HCT116 (cell line): ENCODE data around the gene PAX7. TPM values are rescaled to one million over a fixed set of nuclear protein-coding genes. Genes with fewer than 3 reads are reported as not detected.

ENCODE experiments used
- ATAC-seq: fragments of 200-7000 bp; cut with Tn5 transposase; 2 replicates; pipeline ENCODE4 v1.9.1; 2020; ENCODE audit warnings: mild to moderate bottlenecking, moderate library complexity
- BruUV-seq: library from RNA; stranded (reverse); fragments of 400-500 nt; replicated peaks from 2 replicates; lab custom pipeline; 2021; lab: Mats Ljungman, UMichigan
- CTCF ChIA-PET: fragments of 300-600 bp; sonication (Branson Sonifier 250); formaldehyde crosslinking; loops from one replicate; lab custom pipeline; 2021; ENCODE audit warnings: antibody characterized with exemption; lab: Charles Lee
- POLR2A ChIA-PET: fragments of 300-600, 350-600 bp; sonication (Branson Sonifier 250); formaldehyde crosslinking; loops from one replicate; lab custom pipeline; 2021; ENCODE audit warnings: antibody characterized with exemption; lab: Charles Lee
- RAD21 ChIA-PET, 2 experiments: fragments of 300-600 bp; sonication (Branson Sonifier 250); formaldehyde crosslinking; loops; one replicate each; lab custom pipeline; 2023; ENCODE audit warnings: low total read pairs in 2 of 2; ENCODE audit not compliant: uncharacterized antibody in 2 of 2, unreplicated experiment in 2 of 2, low non-redundant PET in 1 of 2; lab: Charles Lee
- DNase-seq: peaks from one replicate; pipeline ENCODE4 v3.0.0-alpha.2; 2010; ENCODE audit warnings: low read depth, low spot score
- H2AFZ ChIP-seq: fragments of 200-600 bp; shearing (Covaris generic), sonication (generic); 2 replicates; pipeline ENCODE4 v1.6.1; 2017; ENCODE audit warnings: low read depth, mixed run types, mixed read lengths, antibody characterized with exemption, low read length; ENCODE audit not compliant: poor library complexity, severe bottlenecking
- H3K27ac ChIP-seq: 2 replicates; pipeline ENCODE4 v1.5.1; 2012; ENCODE audit warnings: low read depth, low read length
- H3K27me3 ChIP-seq: fragments of 200-600 bp; sonication (generic); 2 replicates; pipeline ENCODE4 v1.6.1; 2016; ENCODE audit warnings: mixed run types, low read length, mixed read lengths; ENCODE audit not compliant: insufficient read depth
- H3K36me3 ChIP-seq, 2 experiments: fragments of 200-500 bp in 1 of 2; fragments of 200-600 bp in 1 of 2; sonication (Bioruptor generic) in 1 of 2; sonication (generic) in 1 of 2; 2 replicates each; pipeline versions ENCODE4 v1.5.1 to v1.6.1; 2014 to 2016; ENCODE audit warnings: low read length in 2 of 2, inconsistent platforms in 1 of 2, mixed read lengths in 1 of 2, mixed run types in 1 of 2; ENCODE audit not compliant: insufficient read depth in 2 of 2, control insufficient read depth in 1 of 2
- H3K4me1 ChIP-seq, 2 experiments: fragments of 200-600 bp in 1 of 2; sonication (generic) in 1 of 2; 2 replicates each; pipeline versions ENCODE4 v1.5.1 to v1.6.1; 2012 to 2017; ENCODE audit warnings: low read length in 2 of 2, inconsistent platforms in 1 of 2, mild to moderate bottlenecking in 1 of 2, mixed read lengths in 1 of 2, mixed run types in 1 of 2, moderate library complexity in 1 of 2; ENCODE audit not compliant: insufficient read depth in 2 of 2, control insufficient read depth in 1 of 2
- H3K4me2 ChIP-seq: fragments of 200-600 bp; sonication (generic); 2 replicates; pipeline ENCODE4 v1.6.1; 2017; ENCODE audit warnings: mixed run types, low read length, mixed read lengths
- H3K4me3 ChIP-seq, 2 experiments: fragments of 200-600 bp in 1 of 2; sonication (generic) in 1 of 2; replicated peaks in 1 of 2; 2 replicates each; pipeline ENCODE4 v1.5.1; 2011 to 2016; ENCODE audit warnings: low read length in 2 of 2, control low read depth in 1 of 2, low read depth in 1 of 2, mild to moderate bottlenecking in 1 of 2, mixed read lengths in 1 of 2, mixed run types in 1 of 2
- H3K79me2 ChIP-seq: fragments of 200-600 bp; sonication (generic); 2 replicates; pipeline ENCODE4 v1.6.1; 2017; ENCODE audit warnings: mild to moderate bottlenecking, mixed run types, low read length, moderate library complexity, mixed read lengths; ENCODE audit not compliant: insufficient read depth
- H3K9ac ChIP-seq: fragments of 200-600 bp; sonication (generic); 2 replicates; pipeline ENCODE4 v1.6.1; 2016; ENCODE audit warnings: low read length, mixed read lengths
- H3K9me2 ChIP-seq: fragments of 200-600 bp; sonication (generic), shearing (Covaris generic); 2 replicates; pipeline ENCODE4 v1.6.1; 2017; ENCODE audit warnings: mixed run types, mild to moderate bottlenecking, moderate library complexity; ENCODE audit not compliant: insufficient read depth
- H3K9me3 ChIP-seq, 2 experiments: fragments of 200-500 bp in 1 of 2; fragments of 200-600 bp in 1 of 2; sonication (Bioruptor generic) in 1 of 2; sonication (generic) in 1 of 2; 2 replicates each; pipeline ENCODE4 v1.6.1; 2014 to 2017; ENCODE audit warnings: low read length in 2 of 2, mixed read lengths in 2 of 2, inconsistent platforms in 1 of 2, low read depth in 1 of 2, mild to moderate bottlenecking in 1 of 2, mixed run types in 1 of 2, moderate library complexity in 1 of 2; ENCODE audit not compliant: control insufficient read depth in 1 of 2, insufficient read depth in 1 of 2
- H4K20me1 ChIP-seq: fragments of 200-600 bp; sonication (generic), shearing (Covaris generic); 2 replicates; pipeline ENCODE4 v1.6.1; 2017; ENCODE audit warnings: mixed run types, mild to moderate bottlenecking, moderate library complexity; ENCODE audit not compliant: insufficient read depth
- CBX3 ChIP-seq: IDR thresholded peaks from 2 replicates; pipeline ENCODE4 v1.6.1; 2012; ENCODE audit warnings: low read depth
- CEBPB ChIP-seq: IDR thresholded peaks from 2 replicates; pipeline ENCODE4 v1.6.1; 2012; ENCODE audit warnings: low read depth
- EGR1 ChIP-seq: IDR thresholded peaks from 2 replicates; pipeline ENCODE4 v1.6.1; 2012; ENCODE audit warnings: low read depth
- EZH2 ChIP-seq: fragments of 200-600 bp; sonication (generic); IDR thresholded peaks from 2 replicates; pipeline ENCODE4 v1.6.1; 2017; ENCODE audit warnings: antibody characterized with exemption, mixed run types
- EZH2phosphoT487 ChIP-seq: fragments of 200-600 bp; IDR thresholded peaks from 2 replicates; pipeline ENCODE4 v1.6.1; 2018; ENCODE audit warnings: antibody characterized with exemption, borderline replicate concordance
- JUND ChIP-seq: IDR thresholded peaks from 2 replicates; pipeline ENCODE4 v1.6.1; 2012
- MAX ChIP-seq: IDR thresholded peaks from 2 replicates; pipeline ENCODE4 v1.6.1; 2012
- POLR2A ChIP-seq: IDR thresholded peaks from 2 replicates; pipeline ENCODE4 v1.7.0; 2011; ENCODE audit warnings: borderline replicate concordance; ENCODE audit not compliant: insufficient read depth, insufficient read length; ENCODE audit errors: extremely low read depth
- POLR2AphosphoS5 ChIP-seq: IDR thresholded peaks from 2 replicates; pipeline ENCODE4 v1.6.1; 2011; ENCODE audit warnings: mild to moderate bottlenecking, low read depth, low read length, moderate library complexity
- RAD21 ChIP-seq: IDR thresholded peaks from 2 replicates; pipeline ENCODE4 v1.6.1; 2012; ENCODE audit warnings: low read depth, mild to moderate bottlenecking
- SIN3A ChIP-seq: IDR thresholded peaks from 2 replicates; pipeline ENCODE4 v1.6.1; 2012; ENCODE audit warnings: low read depth
- SP1 ChIP-seq: IDR thresholded peaks from 2 replicates; pipeline ENCODE4 v1.6.1; 2012; ENCODE audit warnings: low read depth
- SRF ChIP-seq: IDR thresholded peaks from 2 replicates; pipeline ENCODE4 v1.6.1; 2012; ENCODE audit warnings: low read depth
- ZBTB33 ChIP-seq: IDR thresholded peaks from 2 replicates; pipeline ENCODE4 v1.6.1; 2011; ENCODE audit warnings: mild to moderate bottlenecking, low read length, moderate library complexity; ENCODE audit not compliant: insufficient replicate concordance; ENCODE audit errors: extremely low read depth
- ZNF274 ChIP-seq: fragments of 200-500 bp; sonication (Bioruptor generic); IDR thresholded peaks from 2 replicates; pipeline ENCODE4 v1.6.1; 2014; ENCODE audit warnings: mild to moderate bottlenecking, low read depth, low read length, inconsistent platforms
- intact Hi-C: fragments of 100-400 bp; cut with micrococcal nuclease; formaldehyde crosslinking; loops from 2 replicates; pipeline ENCODE4 v1.10.0; 2022
- total RNA-seq: library from RNA; stranded (reverse); gene quantifications from one replicate; pipeline ENCODE4 v1.2.1, GENCODE V29; 2021; ENCODE audit not compliant: unreplicated experiment
- TF ChIP-seq, protein P1 (sequence below), 3 experiments: fragments of 200-600 bp in 1 of 3; sonication (generic) in 1 of 3; IDR thresholded peaks in 2 of 3; conservative IDR thresholded peaks in 1 of 3; 2 replicates each; pipeline ENCODE4 v1.5.1; 2012 to 2017; ENCODE audit warnings: low read depth in 2 of 3, low read length in 2 of 3, antibody characterized with exemption in 1 of 3, borderline replicate concordance in 1 of 3, control low read depth in 1 of 3, mild to moderate bottlenecking in 1 of 3, mixed read lengths in 1 of 3, mixed run types in 1 of 3, moderate library complexity in 1 of 3; ENCODE audit not compliant: insufficient read depth in 1 of 3
- TF ChIP-seq, protein P2 (sequence below): IDR thresholded peaks from 2 replicates; pipeline ENCODE4 v1.6.1; 2012; ENCODE audit warnings: low read depth

The PAX7 gene
- total RNA-seq, 1 experiment from 2014 or later: not detected

GRCh38 chr1:18651713-18652112 is 21.1 kb downstream of the PAX7 start:
- TF ChIP-seq EGR1: no peak
- no peak for TF ChIP-seq EZH2phosphoT487
- no peak for TF ChIP-seq SRF
- no peak for TF ChIP-seq ZBTB33
- TF ChIP-seq MAX: no peak
- TF ChIP-seq JUND: no peak
- no peak for TF ChIP-seq ZNF274
- no peak for TF ChIP-seq CEBPB
- no peak for TF ChIP-seq RAD21
- TF ChIP-seq, protein P1, sequence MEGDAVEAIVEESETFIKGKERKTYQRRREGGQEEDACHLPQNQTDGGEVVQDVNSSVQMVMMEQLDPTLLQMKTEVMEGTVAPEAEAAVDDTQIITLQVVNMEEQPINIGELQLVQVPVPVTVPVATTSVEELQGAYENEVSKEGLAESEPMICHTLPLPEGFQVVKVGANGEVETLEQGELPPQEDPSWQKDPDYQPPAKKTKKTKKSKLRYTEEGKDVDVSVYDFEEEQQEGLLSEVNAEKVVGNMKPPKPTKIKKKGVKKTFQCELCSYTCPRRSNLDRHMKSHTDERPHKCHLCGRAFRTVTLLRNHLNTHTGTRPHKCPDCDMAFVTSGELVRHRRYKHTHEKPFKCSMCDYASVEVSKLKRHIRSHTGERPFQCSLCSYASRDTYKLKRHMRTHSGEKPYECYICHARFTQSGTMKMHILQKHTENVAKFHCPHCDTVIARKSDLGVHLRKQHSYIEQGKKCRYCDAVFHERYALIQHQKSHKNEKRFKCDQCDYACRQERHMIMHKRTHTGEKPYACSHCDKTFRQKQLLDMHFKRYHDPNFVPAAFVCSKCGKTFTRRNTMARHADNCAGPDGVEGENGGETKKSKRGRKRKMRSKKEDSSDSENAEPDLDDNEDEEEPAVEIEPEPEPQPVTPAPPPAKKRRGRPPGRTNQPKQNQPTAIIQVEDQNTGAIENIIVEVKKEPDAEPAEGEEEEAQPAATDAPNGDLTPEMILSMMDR (IDR thresholded peaks at IDR 0.05 in 2 of 3, conservative IDR thresholded peaks at IDR 0.05 in 1 of 3; ENCODE audit: borderline replicate concordance in 1 of 3, insufficient read depth in 1 of 3, low read depth in 2 of 3, low read length in 2 of 3): no peak
- no peak for TF ChIP-seq SP1
- TF ChIP-seq POLR2AphosphoS5: no peak
- TF ChIP-seq SIN3A: no peak
- no peak for TF ChIP-seq CBX3
- no peak for TF ChIP-seq POLR2A
- TF ChIP-seq EZH2: no peak
- TF ChIP-seq, protein P2, sequence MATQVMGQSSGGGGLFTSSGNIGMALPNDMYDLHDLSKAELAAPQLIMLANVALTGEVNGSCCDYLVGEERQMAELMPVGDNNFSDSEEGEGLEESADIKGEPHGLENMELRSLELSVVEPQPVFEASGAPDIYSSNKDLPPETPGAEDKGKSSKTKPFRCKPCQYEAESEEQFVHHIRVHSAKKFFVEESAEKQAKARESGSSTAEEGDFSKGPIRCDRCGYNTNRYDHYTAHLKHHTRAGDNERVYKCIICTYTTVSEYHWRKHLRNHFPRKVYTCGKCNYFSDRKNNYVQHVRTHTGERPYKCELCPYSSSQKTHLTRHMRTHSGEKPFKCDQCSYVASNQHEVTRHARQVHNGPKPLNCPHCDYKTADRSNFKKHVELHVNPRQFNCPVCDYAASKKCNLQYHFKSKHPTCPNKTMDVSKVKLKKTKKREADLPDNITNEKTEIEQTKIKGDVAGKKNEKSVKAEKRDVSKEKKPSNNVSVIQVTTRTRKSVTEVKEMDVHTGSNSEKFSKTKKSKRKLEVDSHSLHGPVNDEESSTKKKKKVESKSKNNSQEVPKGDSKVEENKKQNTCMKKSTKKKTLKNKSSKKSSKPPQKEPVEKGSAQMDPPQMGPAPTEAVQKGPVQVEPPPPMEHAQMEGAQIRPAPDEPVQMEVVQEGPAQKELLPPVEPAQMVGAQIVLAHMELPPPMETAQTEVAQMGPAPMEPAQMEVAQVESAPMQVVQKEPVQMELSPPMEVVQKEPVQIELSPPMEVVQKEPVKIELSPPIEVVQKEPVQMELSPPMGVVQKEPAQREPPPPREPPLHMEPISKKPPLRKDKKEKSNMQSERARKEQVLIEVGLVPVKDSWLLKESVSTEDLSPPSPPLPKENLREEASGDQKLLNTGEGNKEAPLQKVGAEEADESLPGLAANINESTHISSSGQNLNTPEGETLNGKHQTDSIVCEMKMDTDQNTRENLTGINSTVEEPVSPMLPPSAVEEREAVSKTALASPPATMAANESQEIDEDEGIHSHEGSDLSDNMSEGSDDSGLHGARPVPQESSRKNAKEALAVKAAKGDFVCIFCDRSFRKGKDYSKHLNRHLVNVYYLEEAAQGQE: no peak
- Histone ChIP-seq H3K4me3 (no peak overlapping the region), H3K79me2 (no peaks in the 10 kb centered on the region), H3K9me3 (no peaks in the 10 kb centered on the region), H3K4me2 (no peak overlapping the region), H3K9me2 (no peaks in the 10 kb centered on the region), H3K4me1 (no peaks in the 10 kb centered on the region), H2AFZ (no peak overlapping the region), H3K9ac (no peak overlapping the region), H3K36me3 (no peaks in the 10 kb centered on the region), H4K20me1 (no peaks in the 10 kb centered on the region), H3K27me3 (0 out of 2 replicates have a peak, but pooled peaks cover 5% of the 10 kb centered on the region), H3K27ac (no peak overlapping the region)
- ATAC-seq: no peak
- DNase-seq: no peak
- ChIA-PET POLR2A (no interaction called here), CTCF (no interaction called here), RAD21 (no interaction called here)
- BruUV-seq: no TSS peak
- intact Hi-C loops: no loop called here
